CD4-positive, alpha-beta T cell (primary cell): ENCODE data around the gene CPVL. TPM values are rescaled to one million over a fixed set of nuclear protein-coding genes. Genes with fewer than 3 reads are reported as not detected.
A peak's percentile ranks its signal among the peaks of the same experiment; 100 is the strongest.

Source experiments
- ATAC-seq: fragments of 200-7000 bp; cut with Tn5 transposase; one replicate; pipeline ENCODE4 v1.10.0; 2022; ENCODE audit warnings: mild to moderate bottlenecking; ENCODE audit not compliant: poor library complexity
- CTCF ChIA-PET: fragments of 350-600 bp; sonication (Branson Sonifier 250); formaldehyde crosslinking; loops from one replicate; lab custom pipeline; 2021; ENCODE audit warnings: antibody characterized with exemption, inconsistent platforms; lab: Charles Lee
- POLR2A ChIA-PET: fragments of 350-600 bp; sonication (Branson Sonifier 250); formaldehyde crosslinking; loops from one replicate; lab custom pipeline; 2021; ENCODE audit warnings: antibody characterized with exemption, inconsistent platforms; lab: Charles Lee
- DNase-seq, 14 experiments: peaks; one replicate each; pipeline ENCODE4 v3.0.0-alpha.2; 2013 to 2020; ENCODE audit warnings: mixed read lengths in 2 of 14
- H3K27ac ChIP-seq, 2 donors: one replicate each; pipeline versions ENCODE4 v1.5.1 to v1.7.0; 2013; ENCODE audit warnings: low read length in 2 of 2, low read depth in 1 of 2, mild to moderate bottlenecking in 1 of 2
- H3K27me3 ChIP-seq, 2 experiments: 1 replicate in 1 of 2; 2 replicates in 1 of 2; pipeline versions ENCODE4 v1.6.1 to v1.7.0; 2013; ENCODE audit warnings: low read length in 2 of 2, control low read depth in 1 of 2, mild to moderate bottlenecking in 1 of 2, moderate library complexity in 1 of 2; ENCODE audit not compliant: insufficient read depth in 2 of 2, control insufficient read depth in 1 of 2
- H3K36me3 ChIP-seq: one replicate; pipeline ENCODE4 v1.6.1; 2013; ENCODE audit warnings: low read length, control low read depth; ENCODE audit not compliant: insufficient read depth
- H3K4me1 ChIP-seq: one replicate; pipeline ENCODE4 v1.6.1; 2013; ENCODE audit warnings: low read length, control low read depth; ENCODE audit not compliant: insufficient read depth
- H3K4me3 ChIP-seq: one replicate; pipeline ENCODE4 v1.5.1; 2013; ENCODE audit warnings: mild to moderate bottlenecking, low read length, moderate library complexity
- H3K9me3 ChIP-seq, 2 experiments: 1 replicate in 1 of 2; 2 replicates in 1 of 2; pipeline versions ENCODE4 v1.6.1 to v1.7.0; 2013; ENCODE audit warnings: low read length in 2 of 2, mild to moderate bottlenecking in 2 of 2, control low read depth in 1 of 2, moderate library complexity in 1 of 2; ENCODE audit not compliant: control insufficient read depth in 1 of 2, insufficient read depth in 1 of 2
- H3K27ac Mint-ChIP-seq: one replicate; pipeline ENCODE4 v1.8.0; 2020; ENCODE audit warnings: mixed read lengths
- H3K27me3 Mint-ChIP-seq: one replicate; pipeline ENCODE4 v1.8.0; 2021; ENCODE audit warnings: mixed read lengths
- H3K36me3 Mint-ChIP-seq: one replicate; pipeline ENCODE4 v1.8.0; 2021; ENCODE audit warnings: low read depth, mixed read lengths
- H3K4me1 Mint-ChIP-seq: one replicate; pipeline ENCODE4 v1.8.0; 2021; ENCODE audit warnings: low read depth, mixed read lengths
- H3K4me3 Mint-ChIP-seq: one replicate; pipeline ENCODE4 v1.8.0; 2020; ENCODE audit warnings: mild to moderate bottlenecking, mixed read lengths
- H3K9me3 Mint-ChIP-seq: one replicate; pipeline ENCODE4 v1.8.0; 2020; ENCODE audit warnings: mixed read lengths
- CTCF ChIP-seq: fragments of 200-600 bp; IDR thresholded peaks from one replicate; pipeline ENCODE4 v1.8.0; 2022; ENCODE audit warnings: antibody characterized with exemption, mild to moderate bottlenecking
- intact Hi-C, 2 experiments: fragments of 100-400 bp; cut with DNase I in 1 of 2; cut with micrococcal nuclease in 1 of 2; formaldehyde crosslinking; loops; one replicate each; pipeline versions ENCODE4 v1.15.1 to v1.9.0; 2023 to 2025; cut with DNase I, micrococcal nuclease
- total RNA-seq, 174 experiments: library from RNA in 2 of 174; stranded (reverse) in 2 of 174; gene quantifications; one replicate each; pipeline ENCODE4 v1.2.3 and lab custom pipeline; 2021 to 2026

Gene CPVL
- total RNA-seq, 2 experiments from 2014 or later, result 3.8 to 4.5 TPM

GRCh38 chr7:29143751-29144150, 2.6 kb downstream of the CPVL start:
- Mint-ChIP-seq H3K36me3 (no peaks in the 10 kb centered on the region), H3K27me3 (peaks cover 53% of the 10 kb centered on the region), H3K4me1 (no peaks in the 10 kb centered on the region), H3K4me3 (no peak overlapping the region), H3K9me3 (no peaks in the 10 kb centered on the region), H3K27ac (no peak overlapping the region)
- peaks cover 18 to 22% of the 10 kb centered on the region in 2 experiments for H3K27me3 ChIP-seq
- H3K36me3 ChIP-seq, result no peaks in the 10 kb centered on the region
- ChIA-PET POLR2A (no interaction called here), CTCF (no interaction called here)
- DNase-seq, result no peak
- intact Hi-C loops, result no loop called here
- H3K27ac ChIP-seq, result no peak overlapping the region
- no peak for TF ChIP-seq CTCF
- no peaks in the 10 kb centered on the region for H3K4me1 ChIP-seq
- no peak for ATAC-seq
- H3K9me3 ChIP-seq, result peaks cover 0 to 8% of the 10 kb centered on the region in 2 experiments
- no peak overlapping the region for H3K4me3 ChIP-seq

- Histone ChIP-seq H3K36me3 (no peaks in the 10 kb centered on the region), H3K27ac (no peak overlapping the region), H3K27me3 (peaks cover 17 to 21% of the 10 kb centered on the region in 2 experiments), H3K4me3 (no peak overlapping the region), H3K4me1 (no peaks in the 10 kb centered on the region), H3K9me3 (peaks cover 0 to 8% of the 10 kb centered on the region in 2 experiments)
- H3K4me1 Mint-ChIP-seq, result no peaks in the 10 kb centered on the region
- H3K27me3 Mint-ChIP-seq, result peaks cover 45% of the 10 kb centered on the region
- no peaks in the 10 kb centered on the region for H3K9me3 Mint-ChIP-seq
- TF ChIP-seq CTCF, result no peak
- ChIA-PET CTCF (no interaction called here), POLR2A (no interaction called here)
- intact Hi-C loops, result no loop called here
- ATAC-seq, result no peak
- no peak overlapping the region for H3K27ac Mint-ChIP-seq
- peak in 1 of 14 experiments; percentile 18 for DNase-seq
- H3K36me3 Mint-ChIP-seq, result no peaks in the 10 kb centered on the region
- H3K4me3 Mint-ChIP-seq, result no peak overlapping the region
These were observed 4.2 kb downstream of the CPVL start for GRCh38 chr7:29142021-29142727.

- DNase-seq (peak in 1 of 14 experiments; percentile 31), ATAC-seq (no peak)
- Histone ChIP-seq H3K36me3 (no peaks in the 10 kb centered on the region), H3K27me3 (peaks cover 6 to 9% of the 10 kb centered on the region in 2 experiments), H3K27ac (no peak overlapping the region), H3K9me3 (peaks cover 0 to 2% of the 10 kb centered on the region in 2 experiments), H3K4me1 (no peaks in the 10 kb centered on the region), H3K4me3 (no peak overlapping the region)
- TF ChIP-seq CTCF, result no peak
- peaks cover 4% of the 10 kb centered on the region for H3K9me3 Mint-ChIP-seq
- POLR2A ChIA-PET, result no interaction called here
- H3K27ac Mint-ChIP-seq, result no peak overlapping the region
- H3K27me3 Mint-ChIP-seq, result peaks cover 33% of the 10 kb centered on the region
- H3K36me3 Mint-ChIP-seq, result no peaks in the 10 kb centered on the region
- H3K4me1 Mint-ChIP-seq, result no peaks in the 10 kb centered on the region
- intact Hi-C loops, result no loop called here
- CTCF ChIA-PET, result no interaction called here
- H3K4me3 Mint-ChIP-seq, result no peak overlapping the region
These were observed 5.4 kb downstream of the CPVL start for GRCh38 chr7:29140873-29141468.
